Effector CD4-positive, alpha-beta T cell (primary cell): ENCODE data around the gene SEMG1.

ENCODE experiments used
- DNase-seq: peaks from one replicate; pipeline ENCODE4 v3.0.0-alpha.2; 2020

The SEMG1 gene

DNA sequence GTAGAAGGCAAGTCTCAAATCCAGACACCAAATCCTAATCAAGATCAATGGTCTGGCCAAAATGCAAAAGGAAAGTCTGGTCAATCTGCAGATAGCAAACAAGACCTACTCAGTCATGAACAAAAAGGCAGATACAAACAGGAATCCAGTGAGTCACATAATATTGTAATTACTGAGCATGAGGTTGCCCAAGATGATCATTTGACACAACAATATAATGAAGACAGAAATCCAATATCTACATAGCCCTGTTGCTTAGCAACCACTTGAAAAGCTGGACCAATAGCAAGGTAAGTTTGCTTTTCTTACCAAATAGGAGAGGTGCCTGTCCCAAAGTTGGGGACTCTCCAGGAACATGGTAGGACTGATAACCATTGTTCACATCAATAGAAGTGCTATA lies 16.3 kb downstream of the SEMG1 start:
- DNase-seq, result no peak

DNA sequence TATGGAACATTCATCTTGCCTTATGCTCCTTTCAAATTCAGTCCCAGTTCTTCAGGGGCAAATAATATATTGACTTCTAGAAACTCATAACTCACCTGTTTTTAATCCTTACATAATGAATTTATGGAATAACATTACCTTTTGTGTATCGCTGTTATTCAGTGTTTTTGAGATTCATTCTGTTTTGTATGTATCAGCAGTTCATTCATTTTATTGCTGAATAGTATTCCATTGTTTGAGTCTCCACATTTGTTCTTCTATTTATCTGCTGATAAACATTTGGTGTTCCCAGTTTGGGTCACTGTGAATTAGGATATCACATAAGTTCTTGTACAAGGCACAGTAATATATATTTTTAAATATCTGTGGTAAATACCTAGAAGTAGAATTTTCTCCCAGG lies 19.5 kb downstream of the SEMG1 start:
- no peak for DNase-seq

DNA sequence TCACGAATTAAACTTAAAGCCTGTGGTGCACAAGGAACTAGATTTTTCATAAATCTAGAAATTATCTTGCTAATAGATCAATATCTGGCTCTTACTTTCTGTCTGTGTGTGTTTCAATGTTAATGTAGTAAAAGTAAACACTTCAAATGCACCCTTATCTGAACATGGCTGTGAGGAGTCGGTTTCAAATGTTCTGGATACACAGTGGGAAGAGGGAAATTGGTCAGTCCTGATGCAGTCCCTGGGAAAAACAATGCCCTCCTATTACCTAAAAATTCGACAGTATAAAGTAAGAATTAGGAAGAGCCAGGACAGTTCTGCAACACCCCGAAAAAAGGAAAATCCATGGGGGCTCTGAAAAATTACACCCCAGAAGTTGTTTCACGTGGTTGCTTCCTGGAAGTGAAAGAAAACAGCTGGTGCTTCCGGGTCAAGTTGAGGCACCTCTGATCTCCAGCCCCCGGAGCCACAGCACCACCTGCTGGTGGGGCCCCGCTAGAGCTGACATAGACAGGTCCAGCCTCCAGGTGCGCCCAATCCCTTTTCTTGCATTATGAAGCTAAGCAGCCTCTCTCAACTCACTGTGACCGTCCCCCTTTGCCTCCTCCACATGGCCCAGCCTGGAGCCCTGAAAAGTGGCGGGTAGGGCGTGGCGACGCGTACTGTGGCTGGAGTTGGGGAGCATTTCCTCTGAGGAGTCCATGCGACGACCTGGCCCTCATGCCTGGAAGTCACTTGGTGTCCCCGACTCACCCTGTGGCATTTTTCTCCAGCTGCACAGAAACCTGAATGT lies 22.6 kb downstream of the SEMG1 start:
- DNase-seq, result no peak

DNA sequence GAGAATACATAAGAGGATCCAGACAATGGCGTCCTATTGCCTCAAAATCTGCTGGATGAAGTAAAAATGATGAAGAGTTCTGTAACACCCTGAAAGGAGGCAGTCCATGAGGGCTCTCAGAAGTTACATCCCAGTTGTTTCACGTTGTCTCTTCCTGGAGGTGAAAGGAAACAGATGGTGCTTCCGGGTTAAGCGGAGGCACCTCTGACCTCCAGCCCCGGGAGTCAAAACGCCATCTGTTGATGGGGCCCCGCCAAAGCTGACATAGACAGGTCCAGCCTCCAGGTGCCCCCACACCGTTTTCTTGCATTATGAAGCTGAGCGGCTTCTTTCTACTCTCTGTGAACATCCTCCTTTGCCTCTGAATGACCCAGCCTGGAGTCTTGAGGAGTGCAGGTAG lies 23.8 kb downstream of the SEMG1 start:
- DNase-seq, result no peak

DNA sequence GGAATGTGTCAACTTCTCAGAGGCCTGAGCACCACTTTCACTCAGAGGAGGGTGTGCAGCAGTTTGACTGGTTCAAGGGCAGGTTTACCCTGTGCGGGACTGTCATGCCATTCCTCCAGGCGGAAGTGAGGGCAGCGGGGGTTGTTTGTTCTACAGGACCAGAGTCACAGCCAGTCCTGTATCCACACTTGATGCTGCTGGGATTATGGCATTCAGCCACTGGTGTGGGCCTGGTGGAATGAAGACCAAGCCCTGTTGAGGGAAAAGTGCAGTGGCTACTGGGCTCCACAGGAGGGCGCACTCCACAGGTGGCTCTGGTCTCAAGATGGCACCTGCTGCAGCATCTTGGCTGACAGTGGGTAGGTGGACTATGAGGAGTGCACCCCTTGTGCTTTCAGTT lies 29.2 kb downstream of the SEMG1 start:
- DNase-seq, result no peak

DNA sequence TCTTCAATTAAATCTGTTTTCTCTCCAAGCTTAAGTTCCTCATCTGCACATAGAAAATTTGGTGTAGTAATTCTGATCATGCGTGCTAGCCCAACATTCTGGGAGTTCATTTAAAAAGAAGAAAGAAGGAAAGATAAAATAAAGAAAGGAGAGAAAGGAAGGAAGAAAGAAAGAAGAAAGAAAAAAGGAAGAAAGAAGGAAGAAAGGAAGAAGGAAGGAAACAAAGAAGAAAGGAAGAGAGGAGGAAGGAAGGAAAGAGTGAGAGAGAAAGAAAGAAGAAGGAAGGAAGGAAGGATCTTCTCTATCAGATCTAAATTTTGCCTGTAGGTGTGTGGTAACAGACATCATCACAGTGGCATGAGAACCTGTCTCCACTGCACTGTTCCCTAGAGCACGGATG lies 31.3 kb downstream of the SEMG1 start:
- no peak for DNase-seq

DNA sequence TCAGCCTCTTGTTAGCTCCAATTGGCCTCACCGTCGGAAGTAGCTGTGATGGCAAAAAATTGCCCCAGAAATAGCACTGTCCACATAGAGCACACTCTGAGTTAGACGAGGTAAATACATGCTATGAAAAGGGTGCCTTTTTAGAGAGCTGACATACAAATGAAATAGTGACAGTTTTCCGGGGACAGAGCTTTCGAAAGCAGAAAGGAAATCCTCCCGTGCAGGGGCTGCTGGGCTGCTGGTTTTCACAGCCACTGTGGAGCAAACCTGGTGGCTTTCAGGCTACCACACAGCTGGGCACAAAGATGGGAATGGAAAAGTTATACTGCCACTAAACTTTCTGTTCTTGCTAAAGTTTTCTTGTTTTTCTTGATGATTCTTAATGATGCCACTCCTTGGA lies 39.3 kb downstream of the SEMG1 start:
- DNase-seq, result no peak

DNA sequence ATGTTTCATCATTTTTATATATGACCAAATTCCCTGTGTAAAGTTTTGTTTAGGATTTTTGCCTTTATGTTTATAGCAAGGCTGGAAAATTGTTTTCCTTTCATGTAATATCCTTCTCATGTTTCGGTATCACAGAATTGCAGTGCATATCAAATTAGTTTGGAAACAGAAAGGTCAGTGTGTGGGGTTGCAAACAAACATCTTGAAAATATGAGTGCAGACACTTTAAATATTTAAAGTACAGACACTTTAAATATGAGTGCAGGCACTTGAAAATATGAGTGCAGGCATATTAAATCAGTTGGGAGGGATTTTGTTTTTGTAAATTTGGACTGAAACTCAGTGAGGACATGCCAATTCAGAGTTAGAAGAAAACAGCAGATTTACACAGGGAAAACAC lies 41.0 kb downstream of the SEMG1 start:
- DNase-seq, result no peak

DNA sequence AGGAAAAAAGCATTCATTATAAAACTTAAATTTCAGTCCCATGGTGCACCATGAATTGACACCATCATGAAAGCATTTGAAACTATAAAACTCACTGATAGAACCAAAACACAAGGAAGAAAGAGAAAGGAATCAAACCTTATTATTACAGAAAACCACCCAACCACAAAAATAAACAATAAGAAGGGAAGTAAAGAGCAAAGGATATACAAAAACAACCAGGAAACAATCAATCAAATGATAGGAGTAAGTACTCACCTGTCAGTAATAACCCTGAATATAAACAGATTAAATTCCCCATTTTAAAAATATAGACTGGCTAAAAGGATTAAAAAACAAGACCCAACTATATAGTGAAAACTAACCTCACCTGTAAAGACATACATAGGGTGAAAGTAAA lies 41.8 kb downstream of the SEMG1 start:
- no peak for DNase-seq

DNA sequence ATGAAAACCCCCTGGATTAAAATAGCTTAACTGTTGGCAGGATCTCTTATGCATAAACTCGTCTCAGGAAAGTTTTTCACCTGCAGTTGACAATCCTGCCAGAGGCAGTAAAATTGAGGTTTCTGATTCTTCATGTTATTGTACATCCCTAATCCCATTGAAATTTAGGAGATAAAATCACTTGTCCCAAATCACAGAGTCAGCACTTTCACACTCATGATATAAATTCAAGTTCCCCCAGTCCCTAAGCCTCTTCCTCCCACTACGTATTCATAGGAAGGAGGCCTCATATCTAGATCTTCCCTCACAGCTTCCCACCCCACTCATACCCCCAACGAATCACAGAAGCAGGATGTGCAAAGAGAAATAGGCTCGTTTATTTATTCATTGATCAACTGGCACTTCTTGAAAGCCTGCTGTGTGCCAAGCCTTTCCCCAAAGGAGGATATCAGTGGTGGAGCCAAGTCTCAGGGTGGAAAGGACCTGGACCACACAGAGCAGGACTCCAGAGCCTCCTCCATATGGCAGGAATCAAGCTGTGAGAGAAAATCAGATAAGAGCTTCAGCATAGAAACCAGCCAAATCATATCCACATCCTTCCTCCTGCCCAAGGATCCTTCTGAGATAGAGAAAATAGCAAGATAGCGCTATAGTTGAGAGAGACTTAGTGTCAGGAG lies 45.2 kb downstream of the SEMG1 start:
- no peak for DNase-seq

DNA sequence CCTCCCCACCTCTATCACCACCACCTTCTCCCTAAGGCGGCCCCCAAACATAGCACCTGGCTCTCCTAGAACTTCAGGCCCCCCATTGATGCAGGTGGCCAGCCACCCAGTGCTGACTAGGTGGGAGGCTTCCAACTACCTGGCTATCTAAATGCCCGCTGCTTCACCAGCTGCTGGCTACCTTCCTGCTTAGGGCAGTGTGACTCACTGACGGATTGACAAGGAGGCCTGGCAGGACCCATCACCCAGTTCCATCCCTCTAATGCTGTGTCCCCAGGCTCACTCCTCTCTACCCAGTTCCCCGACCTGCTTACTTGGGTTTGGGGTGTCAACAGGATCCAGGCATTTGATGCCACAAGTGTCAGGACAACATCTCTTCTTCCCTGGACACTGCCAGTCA lies 46.4 kb downstream of the SEMG1 start:
- DNase-seq, result no peak

DNA sequence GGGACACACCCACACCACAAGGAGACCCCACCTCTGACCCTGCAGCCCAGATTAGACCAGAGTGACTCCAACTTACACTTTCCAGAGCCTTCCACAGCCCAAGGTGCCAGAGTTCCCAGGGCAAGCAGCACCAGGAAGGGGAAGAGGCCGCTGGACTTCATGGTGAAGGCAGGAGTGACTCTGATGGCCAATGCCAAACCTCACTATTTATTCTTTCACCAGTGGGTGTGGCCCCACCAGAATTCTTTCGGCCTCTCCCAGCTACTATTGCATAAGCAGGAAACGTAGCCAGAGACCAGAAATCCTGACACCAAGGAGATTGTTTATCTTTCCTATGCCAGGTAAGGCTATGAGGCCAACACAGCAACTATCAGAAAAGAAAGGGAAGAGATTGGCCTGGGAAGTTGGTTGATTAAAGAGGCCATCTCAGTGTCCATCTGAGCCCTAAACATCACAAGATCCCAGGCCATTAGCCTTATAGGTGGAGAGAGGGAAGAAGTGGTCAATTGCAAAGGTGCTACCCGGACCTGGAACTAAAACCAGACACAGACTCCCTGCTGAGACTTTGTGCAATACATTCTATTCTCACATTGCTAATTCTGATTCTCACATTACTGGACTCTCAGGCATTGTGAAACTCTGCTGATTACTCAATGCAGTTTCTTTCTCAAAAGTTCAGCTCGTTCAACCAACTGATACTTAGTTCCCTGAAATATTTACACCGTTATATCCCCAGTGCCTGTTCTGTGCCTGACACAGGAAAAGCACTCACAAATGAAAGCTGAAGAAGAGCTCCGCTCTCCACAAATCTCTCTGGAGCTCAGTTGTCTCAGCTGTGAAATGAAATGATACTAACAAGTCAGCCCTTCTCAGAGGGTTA lies 47.8 kb downstream of the SEMG1 start, which contains the start of gene SLPI:
SLPI (minus strand) TSS at position 182 of the 880 bp plus-strand sequence; CDS start at position 161, 21 bp downstream.
- DNase-seq, result no peak

DNA sequence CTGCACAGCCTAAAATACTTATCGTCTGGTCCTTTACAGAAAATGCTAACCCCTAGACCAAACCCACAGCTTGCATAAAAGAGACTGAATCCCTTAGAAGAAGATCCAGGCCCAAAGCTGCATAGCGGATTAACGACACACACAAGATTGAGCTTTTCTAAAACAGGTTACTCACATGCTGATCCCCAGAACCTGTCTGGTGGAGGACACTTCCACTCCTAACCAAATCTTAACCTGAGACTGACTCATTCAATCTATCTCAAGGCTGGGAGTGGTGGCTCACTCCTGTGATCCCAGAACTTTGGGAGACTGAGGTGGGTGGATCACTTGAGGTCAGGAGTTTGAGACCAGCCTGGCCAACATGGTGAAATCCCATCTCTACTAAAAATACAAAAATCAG lies 50.3 kb downstream of the SEMG1 start:
- DNase-seq, result no peak

DNA sequence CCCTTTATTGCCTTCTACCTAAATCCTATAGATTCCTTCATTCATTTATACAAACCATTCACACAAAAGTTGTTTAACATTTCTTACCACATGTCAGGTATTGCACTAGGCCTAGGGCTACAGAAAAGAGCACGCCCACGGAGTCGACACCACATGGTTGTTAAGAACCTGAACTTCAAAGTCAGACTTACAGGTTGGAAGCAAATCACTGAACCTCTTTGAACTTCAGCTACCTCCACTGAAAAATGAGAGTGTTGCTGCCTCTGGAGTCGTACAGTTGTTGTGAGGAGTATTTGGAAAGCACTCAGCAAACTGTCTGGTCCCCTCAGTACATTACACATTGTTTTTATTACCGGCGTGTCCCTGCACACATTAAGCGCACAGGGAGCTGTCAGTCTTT lies 50.9 kb downstream of the SEMG1 start:
- DNase-seq, result no peak

DNA sequence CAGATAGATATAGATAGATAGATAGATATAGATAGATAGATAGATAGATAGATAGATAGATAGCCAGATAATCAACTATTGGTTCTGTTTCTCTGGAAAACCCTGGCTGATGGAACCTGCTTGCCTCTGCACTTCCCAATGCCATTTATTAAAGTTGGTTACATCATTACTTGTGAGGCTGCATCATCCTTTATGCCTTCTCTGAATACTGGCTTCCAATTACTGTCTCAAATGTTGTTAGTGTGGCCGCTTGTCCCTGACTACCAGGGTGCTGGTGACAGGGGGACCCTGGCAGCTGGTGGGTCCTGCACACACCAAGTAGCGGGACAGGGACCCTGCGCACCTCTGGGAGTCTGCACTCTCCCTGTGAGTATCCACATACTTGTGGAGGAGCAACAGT lies 51.4 kb downstream of the SEMG1 start:
- DNase-seq, result no peak

DNA sequence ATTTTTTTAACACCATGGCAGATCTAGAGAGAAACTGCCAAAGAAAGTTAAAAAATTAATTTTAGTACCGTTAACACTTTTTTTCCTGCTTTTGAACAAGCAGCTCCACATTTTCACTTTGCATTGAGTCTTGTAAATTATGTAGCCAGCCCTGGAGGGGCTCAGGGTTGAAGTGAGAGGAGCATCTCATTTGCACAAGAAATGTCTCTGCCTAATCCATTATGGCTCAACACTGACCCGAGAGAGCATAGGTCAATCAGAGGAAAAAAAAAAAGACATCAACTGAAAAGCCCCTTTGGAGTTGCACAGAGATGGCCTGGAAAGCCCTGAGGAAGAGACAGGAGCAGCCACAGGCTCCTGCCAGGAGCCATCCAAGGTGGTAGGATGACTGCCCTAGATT lies 51.8 kb downstream of the SEMG1 start:
- DNase-seq, result no peak
